ENCODE data around the gene ZCWPW2.

ZCWPW2 gene

GRCh38 chr3:28574036-28574435 lies 225.5 kb downstream of the ZCWPW2 start:
- FAIRE-seq (no peak), DNase-seq (ENCODE audit: low spot score) (no peak)

DNA sequence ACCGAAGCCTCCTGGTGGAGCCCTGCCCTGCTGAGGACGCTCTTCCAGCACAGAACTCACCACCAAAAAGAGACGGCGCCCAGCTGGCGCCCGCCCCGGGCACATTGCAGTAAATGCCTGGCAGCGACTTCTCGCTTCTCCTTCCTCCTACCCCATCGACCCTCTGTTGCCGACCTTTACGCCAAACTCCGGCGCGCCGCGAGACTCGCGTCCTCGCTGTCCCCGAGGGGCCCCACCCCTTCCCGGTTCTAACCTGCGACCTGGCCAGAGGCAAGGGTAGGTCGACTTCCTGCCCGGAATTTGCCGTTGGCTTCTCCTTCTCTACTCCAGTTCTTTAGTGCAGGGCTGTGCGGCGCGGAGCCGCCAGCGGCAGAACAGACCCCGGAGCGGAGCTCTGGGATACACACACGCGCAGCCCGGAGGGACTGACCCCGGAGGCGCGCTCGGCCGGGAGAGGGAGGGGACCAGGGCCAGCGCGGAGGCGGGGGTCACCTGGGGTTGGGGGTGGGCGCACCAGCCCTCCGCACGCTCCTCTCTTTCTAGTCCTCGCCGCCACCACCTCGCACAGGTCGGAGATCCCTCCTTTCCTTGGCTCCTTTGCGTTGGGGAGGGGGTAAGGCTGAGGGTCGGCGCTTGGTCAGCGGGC lies 226.7 kb downstream of the ZCWPW2 start:
- FAIRE-seq: no peak
- no peak for DNase-seq (ENCODE audit: low spot score)

Data from RCC 7860 (cell line).